PFSK-1 (cell line): ENCODE measurements around the gene DENND6A.

Experiments used
- FOXP2 ChIP-seq: optimal IDR thresholded peaks from 2 replicates; pipeline ENCODE3; 2011; ENCODE audit warnings: borderline replicate concordance, control low read depth, inconsistent platforms; ENCODE audit not compliant: insufficient read depth; ENCODE audit errors: extremely low read length, extremely low read depth
- POLR2AphosphoS5 ChIP-seq: IDR thresholded peaks from 2 replicates; pipeline ENCODE4 v1.6.1; 2012; ENCODE audit warnings: low read depth, mild to moderate bottlenecking, control low read depth, low read length, moderate library complexity
- REST ChIP-seq, 2 experiments: IDR thresholded peaks; 2 replicates each; pipeline versions ENCODE4 v1.6.1 to v1.8.0; 2011 to 2012; ENCODE audit warnings: low read depth in 2 of 2, low read length in 2 of 2, control low read depth in 1 of 2, inconsistent platforms in 1 of 2, mild to moderate bottlenecking in 1 of 2, moderate library complexity in 1 of 2; ENCODE audit not compliant: insufficient read depth in 1 of 2
- SIN3A ChIP-seq: IDR thresholded peaks from 2 replicates; pipeline ENCODE4 v1.6.1; 2012; ENCODE audit warnings: mild to moderate bottlenecking, low read length, moderate library complexity, borderline replicate concordance; ENCODE audit not compliant: insufficient read depth
- TAF1 ChIP-seq: IDR thresholded peaks from 2 replicates; pipeline ENCODE4 v1.6.1; 2012; ENCODE audit warnings: low read length, control low read depth, borderline replicate concordance; ENCODE audit not compliant: insufficient read depth

Gene DENND6A

GRCh38 chr3:57583544-57583943 lies 109.3 kb downstream of the DENND6A start:
- TF ChIP-seq SIN3A (no peak), POLR2AphosphoS5 (no peak), FOXP2 (no peak), TAF1 (no peak)

- TF ChIP-seq FOXP2 (no peak), TAF1 (no peak), SIN3A (no peak), POLR2AphosphoS5 (no peak), REST (IDR thresholded peaks at IDR 0.05; ENCODE audit: insufficient read depth in 1 of 2, low read depth in 2 of 2, low read length in 2 of 2) (no peak)
Observed at GRCh38 chr3:57582474-57583168, 110.3 kb downstream of the DENND6A start.

- no peak for TF ChIP-seq REST (IDR thresholded peaks at IDR 0.05; ENCODE audit: insufficient read depth in 1 of 2, low read depth in 2 of 2, low read length in 2 of 2)
- TF ChIP-seq TAF1, result no peak
- no peak for TF ChIP-seq FOXP2
- TF ChIP-seq POLR2AphosphoS5, result no peak
- TF ChIP-seq SIN3A, result no peak
Observed at GRCh38 chr3:57577801-57578200, 115.1 kb downstream of the DENND6A start.

- no peak for TF ChIP-seq REST (IDR thresholded peaks at IDR 0.05; ENCODE audit: insufficient read depth in 1 of 2, low read depth in 2 of 2, low read length in 2 of 2)
- TF ChIP-seq SIN3A, result no peak
- no peak for TF ChIP-seq TAF1
- no peak for TF ChIP-seq FOXP2
- no peak for TF ChIP-seq POLR2AphosphoS5
Observed at GRCh38 chr3:57575966-57576626, 116.8 kb downstream of the DENND6A start.
